Muscle layer of colon (tissue), 2 donors: ENCODE data around the gene ATP2C1.
"Not testable (repeated sequence)": the region's sequence is repeated elsewhere in the genome, so short reads cannot be mapped to it uniquely, and the experiment has no call there.

ENCODE experiments used
- H3K27ac ChIP-seq: one replicate; pipeline ENCODE4 v1.7.0; 2013; ENCODE audit warnings: low read depth, mild to moderate bottlenecking, low read length, moderate library complexity
- H3K27me3 ChIP-seq, 2 donors: one replicate each; pipeline ENCODE4 v1.7.0; 2013; ENCODE audit warnings: low read length in 2 of 2, mild to moderate bottlenecking in 2 of 2; ENCODE audit not compliant: insufficient read depth in 2 of 2, control insufficient read depth in 1 of 2
- H3K36me3 ChIP-seq: one replicate; pipeline ENCODE4 v1.7.0; 2013; ENCODE audit warnings: mild to moderate bottlenecking, low read length; ENCODE audit not compliant: insufficient read depth
- H3K4me1 ChIP-seq: one replicate; pipeline ENCODE4 v1.7.0; 2013; ENCODE audit warnings: mild to moderate bottlenecking, low read length; ENCODE audit not compliant: insufficient read depth
- H3K4me3 ChIP-seq, 2 donors: one replicate each; pipeline ENCODE4 v1.7.0; 2013; ENCODE audit warnings: low read length in 2 of 2, low read depth in 1 of 2, mild to moderate bottlenecking in 1 of 2, moderate library complexity in 1 of 2
- H3K9ac ChIP-seq: one replicate; pipeline ENCODE4 v1.7.0; 2013; ENCODE audit warnings: low read length
- H3K9me3 ChIP-seq: one replicate; pipeline ENCODE4 v1.7.0; 2013; ENCODE audit warnings: mild to moderate bottlenecking, low read length
- donor health status: abdominal sarcoma.
- donor health status: Adenocarcinoma of cecum.

The ATP2C1 gene

DNA sequence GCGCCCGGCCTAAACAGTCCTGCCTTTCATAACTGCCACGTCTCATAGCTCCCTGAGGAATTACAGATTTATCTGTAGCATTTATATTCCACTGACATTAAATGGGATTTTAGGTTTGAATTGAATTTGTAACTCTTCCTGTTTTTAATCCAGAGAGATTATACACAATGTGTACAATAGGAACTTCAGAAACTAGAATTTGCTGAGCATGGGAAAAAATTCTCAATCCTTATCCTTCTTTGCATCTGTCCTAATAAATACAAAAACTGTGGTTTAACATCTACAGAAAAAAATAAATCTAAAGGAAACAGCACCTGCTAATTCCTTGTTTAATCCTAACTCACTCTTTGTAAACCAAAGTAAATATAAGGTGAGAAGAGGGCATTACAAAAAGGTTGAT is 135.0 kb downstream of the ATP2C1 start:
- H3K9ac ChIP-seq = no peak overlapping the region

DNA sequence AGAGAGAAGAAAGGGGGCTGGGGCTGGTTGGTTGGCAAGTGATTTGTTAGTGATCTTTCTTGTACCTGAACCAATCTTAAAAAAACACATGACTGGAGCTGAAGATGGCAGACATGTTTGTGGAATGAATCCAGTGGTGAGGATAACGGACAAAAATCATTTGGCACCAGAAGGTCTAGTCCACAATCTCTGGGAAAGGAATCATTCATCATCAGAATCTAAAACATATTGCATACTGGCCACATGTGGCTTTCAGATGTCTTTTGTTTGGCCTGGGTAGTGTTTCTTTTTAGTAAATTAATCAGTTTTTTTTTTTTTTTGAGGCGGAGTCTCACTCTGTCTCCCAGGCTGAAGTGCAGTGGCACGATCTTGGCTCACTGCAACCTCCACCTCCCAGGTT is 137.8 kb downstream of the ATP2C1 start:
- no peaks in the 10 kb centered on the region for H3K36me3 ChIP-seq
- H3K27me3 ChIP-seq = no peaks in the 10 kb centered on the region
- no peak overlapping the region for H3K27ac ChIP-seq
- H3K4me3 ChIP-seq = no peak overlapping the region
- no peak overlapping the region for H3K9ac ChIP-seq
- H3K9me3 ChIP-seq = no peaks in the 10 kb centered on the region
- H3K4me1 ChIP-seq = peaks cover 6% of the 10 kb centered on the region

More for the DNA sequence above, 135.0 kb downstream of the ATP2C1 start:
- Histone ChIP-seq H3K36me3 (no peaks in the 10 kb centered on the region), H3K9me3 (no peaks in the 10 kb centered on the region), H3K27me3 (no peaks in the 10 kb centered on the region), H3K4me1 (peaks cover 22% of the 10 kb centered on the region), H3K27ac (no peak overlapping the region), H3K4me3 (no peak overlapping the region)

DNA sequence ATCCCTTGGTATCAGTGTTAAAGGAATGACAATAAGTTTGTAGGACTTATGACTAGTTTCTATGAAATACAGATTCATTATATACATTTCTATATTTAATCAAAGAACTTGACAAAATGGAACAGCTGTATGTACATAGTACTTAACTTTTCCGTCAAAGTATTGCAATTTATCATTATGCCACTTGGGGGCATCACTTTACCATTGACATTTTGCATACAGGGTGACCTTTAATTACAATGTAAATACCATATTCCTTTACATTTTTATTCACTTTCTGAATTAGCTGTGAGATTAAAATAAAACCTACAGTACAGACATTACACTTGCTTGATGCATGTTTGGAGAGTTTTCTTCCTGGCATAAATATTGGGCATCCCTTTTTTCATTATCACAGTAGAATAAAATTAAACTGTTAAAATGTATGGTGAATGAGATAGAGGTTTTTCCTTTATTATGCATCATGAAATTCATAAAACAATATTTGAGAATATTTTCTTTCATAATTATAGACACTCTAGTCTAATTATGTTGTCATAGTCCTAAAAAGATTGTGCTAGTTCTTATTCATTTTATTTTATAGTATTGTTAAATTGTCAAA is 139.7 kb downstream of the ATP2C1 start:
- no peaks in the 10 kb centered on the region for H3K27me3 ChIP-seq
- no peaks in the 10 kb centered on the region for H3K4me1 ChIP-seq
- H3K27ac ChIP-seq = no peak overlapping the region
- H3K9me3 ChIP-seq = no peaks in the 10 kb centered on the region
- H3K9ac ChIP-seq = no peak overlapping the region
- no peaks in the 10 kb centered on the region for H3K36me3 ChIP-seq
- H3K4me3 ChIP-seq = no peak overlapping the region

DNA sequence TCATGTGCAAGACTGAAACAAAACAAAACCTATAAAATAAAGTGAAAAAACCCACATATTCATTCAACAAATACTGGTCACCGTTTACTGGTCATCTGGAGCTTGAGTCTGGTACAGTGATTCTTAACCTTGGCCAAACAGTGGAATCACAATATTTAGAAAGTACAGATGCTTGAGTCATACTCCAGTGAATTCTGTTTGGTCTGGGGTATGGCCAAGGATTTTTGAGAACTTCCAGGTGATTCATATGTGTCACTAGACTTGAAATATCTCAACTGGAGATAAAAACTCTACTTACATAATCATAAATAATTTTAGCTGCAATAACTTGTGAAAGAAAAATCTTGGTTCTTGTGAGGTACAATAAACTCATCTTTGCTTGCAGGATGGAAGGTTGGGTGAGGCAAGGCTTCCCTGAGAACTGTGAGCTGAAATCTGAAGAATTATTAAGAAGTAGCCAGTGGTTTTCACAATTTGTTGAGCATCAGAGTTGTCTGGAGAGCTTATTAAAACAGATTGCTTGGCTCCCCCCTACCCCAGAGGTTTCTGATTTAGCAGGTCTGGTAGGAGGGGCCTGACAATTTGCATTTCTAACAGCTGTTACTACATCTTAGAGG is 142.4 kb downstream of the ATP2C1 start:
- no peaks in the 10 kb centered on the region for H3K9me3 ChIP-seq
- H3K4me3 ChIP-seq = no peak overlapping the region
- H3K27ac ChIP-seq = no peak overlapping the region
- H3K4me1 ChIP-seq = no peaks in the 10 kb centered on the region
- no peaks in the 10 kb centered on the region for H3K27me3 ChIP-seq
- H3K9ac ChIP-seq = no peak overlapping the region
- H3K36me3 ChIP-seq = no peaks in the 10 kb centered on the region

DNA sequence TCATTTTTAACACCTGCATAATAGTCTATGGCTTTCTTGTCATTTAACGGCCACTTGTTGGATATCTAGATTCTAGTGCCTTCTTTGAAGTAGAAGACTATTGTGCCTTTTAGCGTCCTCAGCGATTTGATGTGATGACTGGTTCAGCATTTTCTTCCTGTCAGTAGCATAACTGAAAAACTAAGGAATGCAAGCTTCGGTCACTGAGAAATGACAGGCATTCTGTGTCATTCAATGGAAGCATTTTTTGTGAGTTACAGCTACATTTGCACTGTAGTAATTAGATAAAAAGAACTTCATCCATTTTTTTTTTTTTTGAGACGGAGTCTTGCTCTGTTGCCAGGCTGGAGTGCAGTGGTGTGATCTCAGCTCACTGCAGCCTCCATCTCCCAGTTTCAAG is 143.1 kb downstream of the ATP2C1 start:
- no peaks in the 10 kb centered on the region for H3K36me3 ChIP-seq
- H3K27me3 ChIP-seq = no peaks in the 10 kb centered on the region
- H3K27ac ChIP-seq = no peak overlapping the region
- H3K9me3 ChIP-seq = no peaks in the 10 kb centered on the region
- no peak overlapping the region for H3K4me3 ChIP-seq
- no peak overlapping the region for H3K9ac ChIP-seq
- no peaks in the 10 kb centered on the region for H3K4me1 ChIP-seq

DNA sequence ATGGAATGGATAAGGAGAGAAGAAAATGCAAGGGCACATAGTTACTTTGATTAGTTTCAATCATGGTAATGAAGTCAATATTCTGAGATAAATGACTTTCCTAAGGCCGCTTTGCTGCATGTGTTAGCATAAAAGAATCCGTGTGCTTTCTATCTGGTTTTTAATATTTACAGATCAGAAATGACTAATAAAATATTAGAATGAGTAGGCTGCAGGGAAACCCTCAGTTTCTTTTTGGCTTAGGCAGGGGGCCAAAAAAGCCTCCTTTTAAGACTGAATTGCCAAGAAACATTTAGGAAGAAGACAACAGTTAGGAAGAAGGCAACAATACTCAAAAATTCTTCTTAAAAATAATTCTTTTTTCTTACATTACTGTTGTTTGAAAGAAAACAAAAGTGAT is 144.4 kb downstream of the ATP2C1 start:
- Histone ChIP-seq H3K27me3 (no peaks in the 10 kb centered on the region), H3K9me3 (no peaks in the 10 kb centered on the region), H3K4me1 (no peaks in the 10 kb centered on the region), H3K36me3 (no peaks in the 10 kb centered on the region), H3K9ac (no peak overlapping the region), H3K4me3 (no peak overlapping the region), H3K27ac (no peak overlapping the region)

DNA sequence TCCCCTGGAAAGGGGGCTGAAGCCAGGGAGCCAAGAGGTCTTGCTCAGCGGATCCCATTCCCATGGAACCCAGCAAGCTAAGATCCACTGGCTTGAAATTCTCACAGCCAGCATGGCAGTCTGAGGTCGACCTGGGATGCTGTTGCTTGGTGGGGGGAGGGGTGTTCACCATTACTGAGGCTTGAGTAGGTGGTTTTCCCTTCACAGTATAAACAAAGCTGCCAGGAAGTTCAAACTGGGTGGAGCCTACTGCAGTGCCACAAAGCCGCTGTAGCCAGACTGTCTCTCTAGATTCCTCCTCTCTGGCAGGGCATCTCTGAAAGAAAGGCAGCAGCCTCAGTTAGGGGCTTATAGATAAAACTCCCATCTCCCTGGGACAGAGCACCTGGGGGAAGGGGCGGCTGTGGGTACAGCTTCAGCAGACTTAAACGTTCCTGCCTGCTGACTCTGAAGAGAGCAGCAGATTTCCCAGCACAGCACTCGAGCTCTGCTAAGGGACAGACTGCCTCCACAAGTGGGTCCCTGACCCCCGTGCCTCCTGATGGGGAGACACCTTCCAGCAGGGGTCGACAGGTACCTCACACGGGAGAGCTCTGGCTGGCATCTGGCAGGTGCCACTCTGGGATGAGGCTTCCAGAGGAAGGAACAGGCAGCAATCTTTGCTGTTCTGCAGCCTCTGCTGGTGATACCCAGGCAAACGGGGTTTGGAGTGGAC is 148.5 kb downstream of the ATP2C1 start:
- H3K27me3 ChIP-seq, H3K27ac ChIP-seq, H3K9me3 ChIP-seq, H3K36me3 ChIP-seq, H3K4me3 ChIP-seq, H3K4me1 ChIP-seq, H3K9ac ChIP-seq: not testable (repeated sequence)

DNA sequence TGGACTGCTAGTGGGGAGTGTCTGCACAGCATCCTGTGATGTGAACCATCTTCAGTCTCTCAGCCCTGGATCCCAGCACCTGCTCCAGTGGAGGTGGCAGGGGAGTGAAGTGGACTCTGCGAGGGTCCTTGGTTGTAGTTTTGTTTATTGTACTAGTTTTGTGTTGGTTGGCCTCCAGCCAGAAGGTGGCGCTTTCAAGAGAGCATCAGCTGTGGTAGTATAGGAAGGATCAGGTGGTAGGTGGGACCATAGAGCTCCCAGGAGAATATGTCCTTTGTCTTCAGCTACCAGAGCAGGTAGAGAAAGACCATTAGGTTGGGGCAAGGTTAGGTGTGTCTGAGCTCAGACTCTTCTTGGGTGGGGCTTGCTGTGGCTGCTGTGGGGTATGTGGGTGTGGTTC is 153.7 kb downstream of the ATP2C1 start:
- Histone ChIP-seq H3K36me3 (no peaks in the 10 kb centered on the region), H3K27ac (no peak overlapping the region), H3K9ac (no peak overlapping the region), H3K4me3 (no peak overlapping the region), H3K4me1 (no peaks in the 10 kb centered on the region), H3K9me3 (no peaks in the 10 kb centered on the region), H3K27me3 (no peaks in the 10 kb centered on the region)

DNA sequence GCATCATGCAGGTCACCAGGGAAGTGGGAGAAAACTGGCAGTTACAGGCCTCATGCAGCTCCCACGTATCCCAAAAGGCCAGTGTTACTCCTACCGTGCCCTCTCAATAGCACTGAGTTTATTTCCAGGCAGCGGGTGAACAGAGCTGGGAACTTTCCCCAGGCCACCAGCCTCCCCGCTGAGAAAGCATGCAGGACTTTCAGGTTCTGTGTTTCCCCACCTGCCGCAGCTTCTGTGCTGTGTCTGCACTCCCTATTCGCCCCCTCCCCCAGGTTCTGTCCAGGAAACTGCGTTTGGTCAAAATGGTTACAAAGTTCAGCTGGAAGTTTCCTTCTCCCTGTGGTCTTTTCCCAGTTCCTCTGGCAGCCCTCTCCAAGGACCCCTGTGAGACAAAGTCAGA is 154.1 kb downstream of the ATP2C1 start:
- H3K4me3 ChIP-seq = no peak overlapping the region
- H3K27ac ChIP-seq = no peak overlapping the region
- no peaks in the 10 kb centered on the region for H3K4me1 ChIP-seq
- H3K36me3 ChIP-seq = no peaks in the 10 kb centered on the region
- H3K27me3 ChIP-seq = no peaks in the 10 kb centered on the region
- no peak overlapping the region for H3K9ac ChIP-seq
- H3K9me3 ChIP-seq = no peaks in the 10 kb centered on the region

DNA sequence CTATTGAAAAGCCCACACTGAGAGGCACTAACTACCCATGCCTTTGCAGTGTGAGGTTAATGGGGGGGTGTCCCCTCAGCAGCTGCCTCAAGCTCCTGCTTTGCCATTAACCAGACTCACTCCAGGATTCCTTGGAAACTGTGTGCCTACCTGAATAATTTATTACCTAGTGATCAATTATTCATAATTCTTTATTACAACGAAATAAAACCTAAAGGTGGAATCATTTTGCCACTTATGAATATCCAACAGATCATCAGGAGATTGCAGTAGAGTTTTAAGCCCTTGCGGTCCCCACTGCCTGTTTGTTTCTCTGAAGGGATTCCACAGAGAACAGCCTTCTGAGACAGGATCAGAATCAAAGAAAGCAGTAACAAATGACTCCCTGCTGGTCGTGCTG is 156.1 kb downstream of the ATP2C1 start:
- no peaks in the 10 kb centered on the region for H3K4me1 ChIP-seq
- H3K27me3 ChIP-seq = no peaks in the 10 kb centered on the region

DNA sequence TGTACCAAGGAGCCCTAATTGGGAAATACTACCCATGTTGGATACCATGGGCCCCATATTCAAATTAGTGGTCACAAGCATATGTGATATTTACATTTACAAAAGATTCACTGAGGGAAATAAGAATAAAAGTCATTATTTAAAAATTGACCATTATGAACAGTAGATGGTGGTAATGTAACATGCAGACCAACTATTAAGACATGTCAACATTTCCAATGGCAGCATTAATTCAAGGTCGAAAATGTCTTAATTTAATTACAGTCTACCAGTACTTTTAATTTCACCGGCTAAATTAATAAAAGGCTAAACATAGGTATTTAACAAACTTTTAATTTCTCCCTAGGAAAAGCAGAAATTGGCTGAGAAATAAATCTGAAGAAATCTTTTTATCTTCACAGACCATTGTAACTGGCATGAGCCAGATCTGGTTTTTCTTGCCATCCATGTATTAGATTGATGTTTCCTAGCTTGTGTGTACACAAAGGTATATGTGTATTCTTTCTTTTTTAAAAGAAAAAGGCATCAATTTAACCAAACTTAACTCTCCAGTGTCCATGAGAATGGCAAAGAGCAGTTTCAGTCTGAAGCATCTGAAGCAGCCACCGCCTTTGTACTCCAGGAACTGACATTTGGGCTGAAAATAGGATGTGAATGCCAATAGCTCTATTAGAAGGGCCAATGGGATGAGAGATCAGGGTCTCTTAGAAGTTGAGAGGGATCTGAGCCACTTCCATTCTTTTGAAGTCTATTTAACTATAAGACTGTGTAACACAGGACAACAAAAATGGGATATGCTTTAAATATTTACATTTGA is 159.4 kb downstream of the ATP2C1 start:
- Histone ChIP-seq H3K27ac (no peak overlapping the region), H3K9ac (no peak overlapping the region), H3K4me1 (no peaks in the 10 kb centered on the region), H3K9me3 (no peaks in the 10 kb centered on the region), H3K27me3 (no peaks in the 10 kb centered on the region), H3K4me3 (no peak overlapping the region), H3K36me3 (no peaks in the 10 kb centered on the region)

More for the DNA sequence above, 156.1 kb downstream of the ATP2C1 start:
- no peak overlapping the region for H3K4me3 ChIP-seq
- no peaks in the 10 kb centered on the region for H3K36me3 ChIP-seq
- H3K27ac ChIP-seq = no peak overlapping the region
- H3K9ac ChIP-seq = no peak overlapping the region
- H3K9me3 ChIP-seq = no peaks in the 10 kb centered on the region
